Measurements from ENCODE around the gene HOXA6. TPM values are rescaled to one million over a fixed set of nuclear protein-coding genes. Genes with fewer than 3 reads are reported as not detected.

HOXA6 gene
- total RNA-seq, 1 experiment from 2014 or later: 12.4 TPM

DNA sequence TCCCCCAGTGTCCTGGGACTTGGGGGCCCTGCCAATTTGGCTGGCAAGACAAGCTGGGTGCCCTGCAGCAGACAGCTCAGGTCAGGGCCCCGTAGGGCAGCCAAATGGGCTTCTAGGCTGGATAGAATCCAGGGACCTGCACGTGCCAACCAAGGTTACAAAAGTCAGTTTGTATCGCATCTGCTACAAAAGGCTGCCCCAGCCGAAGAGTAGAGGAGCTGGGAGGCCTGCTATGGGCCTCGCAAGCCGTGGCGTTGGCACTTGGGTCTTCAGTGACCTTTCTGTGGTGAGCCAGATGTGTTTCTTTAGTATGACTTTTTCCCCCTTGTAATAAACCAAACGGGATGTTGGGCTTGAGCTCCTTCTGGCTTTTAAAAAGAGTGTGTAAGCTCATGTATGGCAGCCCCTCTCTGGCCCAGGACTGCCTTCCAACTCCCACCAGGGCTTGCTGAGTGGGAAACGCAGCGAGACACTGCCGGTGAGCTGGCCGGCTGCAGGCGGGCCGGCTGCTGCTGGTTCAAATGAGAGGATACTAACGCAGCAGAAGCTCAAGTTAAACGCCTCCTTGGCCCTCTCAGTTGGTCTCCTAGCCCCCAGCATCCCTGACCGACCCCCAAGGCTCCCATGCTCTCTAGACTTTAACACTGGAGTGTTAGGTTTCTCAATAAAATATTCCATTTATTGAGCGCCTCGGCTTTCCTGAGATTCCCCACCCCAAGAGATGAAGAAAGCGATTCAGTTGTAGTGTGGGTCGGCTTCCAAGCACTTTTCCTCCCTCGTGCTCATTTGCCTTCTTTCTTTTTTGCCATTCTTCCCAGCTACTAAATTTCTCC is 29.6 kb upstream of the HOXA6 start:
- Mint-ChIP-seq H3K36me3 (ENCODE audit: insufficient read depth, unreplicated experiment) (peaks cover 19% of the 10 kb centered on the region), H3K4me3 (ENCODE audit: low read depth, unreplicated experiment) (no peak overlapping the region), H3K27ac (ENCODE audit: unreplicated experiment) (no peak overlapping the region), H3K27me3 (ENCODE audit: unreplicated experiment) (no peaks in the 10 kb centered on the region), H3K4me1 (ENCODE audit: low read depth, unreplicated experiment) (peaks cover 16% of the 10 kb centered on the region), H3K9me3 (ENCODE audit: low read depth, unreplicated experiment) (no peaks in the 10 kb centered on the region)
- CTCF ChIA-PET: interaction anchor here (1.4 kb wide), 2 partner anchors 12 to 15 kb away, joined by 3 read pairs; no protein-coding TSS in a partner anchor
- intact Hi-C loops (cut with micrococcal nuclease; ENCODE audit: unreplicated experiment): no loop called here
- no TSS peak for BruUV-seq (replicated peaks)
- no peak for DNase-seq
- TF ChIP-seq, protein P1, sequence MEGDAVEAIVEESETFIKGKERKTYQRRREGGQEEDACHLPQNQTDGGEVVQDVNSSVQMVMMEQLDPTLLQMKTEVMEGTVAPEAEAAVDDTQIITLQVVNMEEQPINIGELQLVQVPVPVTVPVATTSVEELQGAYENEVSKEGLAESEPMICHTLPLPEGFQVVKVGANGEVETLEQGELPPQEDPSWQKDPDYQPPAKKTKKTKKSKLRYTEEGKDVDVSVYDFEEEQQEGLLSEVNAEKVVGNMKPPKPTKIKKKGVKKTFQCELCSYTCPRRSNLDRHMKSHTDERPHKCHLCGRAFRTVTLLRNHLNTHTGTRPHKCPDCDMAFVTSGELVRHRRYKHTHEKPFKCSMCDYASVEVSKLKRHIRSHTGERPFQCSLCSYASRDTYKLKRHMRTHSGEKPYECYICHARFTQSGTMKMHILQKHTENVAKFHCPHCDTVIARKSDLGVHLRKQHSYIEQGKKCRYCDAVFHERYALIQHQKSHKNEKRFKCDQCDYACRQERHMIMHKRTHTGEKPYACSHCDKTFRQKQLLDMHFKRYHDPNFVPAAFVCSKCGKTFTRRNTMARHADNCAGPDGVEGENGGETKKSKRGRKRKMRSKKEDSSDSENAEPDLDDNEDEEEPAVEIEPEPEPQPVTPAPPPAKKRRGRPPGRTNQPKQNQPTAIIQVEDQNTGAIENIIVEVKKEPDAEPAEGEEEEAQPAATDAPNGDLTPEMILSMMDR (IDR thresholded peaks at IDR 0.05; ENCODE audit: unreplicated experiment): no peak

- Mint-ChIP-seq H3K9me3 (ENCODE audit: low read depth, unreplicated experiment) (no peaks in the 10 kb centered on the region), H3K4me3 (ENCODE audit: low read depth, unreplicated experiment) (no peak overlapping the region), H3K36me3 (ENCODE audit: insufficient read depth, unreplicated experiment) (peaks cover 26% of the 10 kb centered on the region), H3K4me1 (ENCODE audit: low read depth, unreplicated experiment) (peaks cover 23% of the 10 kb centered on the region), H3K27me3 (ENCODE audit: unreplicated experiment) (no peaks in the 10 kb centered on the region), H3K27ac (ENCODE audit: unreplicated experiment) (no peak overlapping the region)
- no TSS peak for BruUV-seq (replicated peaks)
- intact Hi-C loops (cut with micrococcal nuclease; ENCODE audit: unreplicated experiment): no loop called here
- CTCF ChIA-PET: interaction anchor here (1.4 kb wide), 1 partner anchor 12 kb away, joined by 3 read pairs; no protein-coding TSS in a partner anchor
- TF ChIP-seq, protein P1 (IDR thresholded peaks at IDR 0.05; ENCODE audit: unreplicated experiment): no peak
- DNase-seq: no peak
Measured at GRCh38 chr7:27176524-27176845, 28.9 kb upstream of the HOXA6 start.

- Mint-ChIP-seq H3K27me3 (ENCODE audit: unreplicated experiment) (no peaks in the 10 kb centered on the region), H3K4me3 (ENCODE audit: low read depth, unreplicated experiment) (no peak overlapping the region), H3K4me1 (ENCODE audit: low read depth, unreplicated experiment) (peaks cover 28% of the 10 kb centered on the region), H3K27ac (ENCODE audit: unreplicated experiment) (no peak overlapping the region), H3K9me3 (ENCODE audit: low read depth, unreplicated experiment) (no peaks in the 10 kb centered on the region), H3K36me3 (ENCODE audit: insufficient read depth, unreplicated experiment) (peaks cover 28% of the 10 kb centered on the region)
- intact Hi-C loops (cut with micrococcal nuclease; ENCODE audit: unreplicated experiment): no loop called here
- DNase-seq: no peak
- TF ChIP-seq, protein P1 (IDR thresholded peaks at IDR 0.05; ENCODE audit: unreplicated experiment): no peak
- CTCF ChIA-PET: no interaction called here
- no TSS peak for BruUV-seq (replicated peaks)
Measured at GRCh38 chr7:27175626-27176523, 28.3 kb upstream of the HOXA6 start.

DNA sequence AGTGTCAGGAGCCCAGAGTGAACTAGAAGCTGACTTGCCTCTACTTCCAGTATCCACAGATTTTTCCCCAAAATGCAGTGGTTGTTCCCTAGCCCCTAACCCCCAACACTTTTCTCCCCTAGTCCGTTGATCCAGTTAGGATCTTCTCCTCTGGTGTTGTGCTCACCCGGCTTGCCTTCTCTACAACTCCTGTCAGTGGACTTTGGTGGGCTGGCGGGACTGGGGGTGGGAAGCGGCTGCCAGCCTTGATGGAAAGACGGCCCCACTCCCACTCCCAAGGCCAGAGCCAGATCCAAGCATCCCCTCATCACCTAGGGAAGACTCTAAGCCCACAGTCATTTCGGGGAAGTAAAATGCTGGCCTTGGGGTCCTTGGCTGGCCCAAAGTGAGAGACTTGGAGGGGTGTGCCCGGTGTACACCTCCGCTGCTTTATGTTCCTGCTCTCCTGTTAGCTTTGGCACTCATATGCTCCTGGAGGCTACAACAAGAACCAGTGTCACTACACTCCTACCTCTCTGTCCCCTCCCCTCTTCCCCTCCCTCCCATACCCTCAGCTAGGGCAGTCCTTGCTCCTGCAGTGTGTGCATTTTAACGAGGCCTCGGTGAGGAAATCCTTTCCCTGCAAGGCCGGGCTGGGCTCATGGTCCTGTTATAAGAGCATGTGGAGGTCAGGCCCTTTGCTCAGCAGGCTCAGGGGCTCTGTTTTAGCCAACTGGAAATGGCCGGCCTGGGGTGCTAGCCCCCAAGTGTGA is 27.5 kb upstream of the HOXA6 start:
- BruUV-seq (replicated peaks): no TSS peak
- Mint-ChIP-seq H3K9me3 (ENCODE audit: low read depth, unreplicated experiment) (no peaks in the 10 kb centered on the region), H3K36me3 (ENCODE audit: insufficient read depth, unreplicated experiment) (peaks cover 31% of the 10 kb centered on the region), H3K27me3 (ENCODE audit: unreplicated experiment) (no peaks in the 10 kb centered on the region), H3K4me3 (ENCODE audit: low read depth, unreplicated experiment) (peak overlapping the region; percentile 72), H3K27ac (ENCODE audit: unreplicated experiment) (peak overlapping the region; percentile 3), H3K4me1 (ENCODE audit: low read depth, unreplicated experiment) (peaks cover 35% of the 10 kb centered on the region)
- no peak for DNase-seq
- CTCF ChIA-PET: no interaction called here
- TF ChIP-seq, protein P1 (IDR thresholded peaks at IDR 0.05; ENCODE audit: unreplicated experiment): no peak
- intact Hi-C loops (cut with micrococcal nuclease; ENCODE audit: unreplicated experiment): no loop called here
